ENCODE measurements around the gene PSMA4. TPM values are rescaled to one million over a fixed set of nuclear protein-coding genes. Genes with fewer than 3 reads are reported as not detected.
"Not testable (repeated sequence)": the region's sequence is repeated elsewhere in the genome, so short reads cannot be mapped to it uniquely, and the experiment has no call there.

PSMA4 gene
- total RNA-seq, 2 experiments from 2014 or later, result 238 to 248 TPM

DNA sequence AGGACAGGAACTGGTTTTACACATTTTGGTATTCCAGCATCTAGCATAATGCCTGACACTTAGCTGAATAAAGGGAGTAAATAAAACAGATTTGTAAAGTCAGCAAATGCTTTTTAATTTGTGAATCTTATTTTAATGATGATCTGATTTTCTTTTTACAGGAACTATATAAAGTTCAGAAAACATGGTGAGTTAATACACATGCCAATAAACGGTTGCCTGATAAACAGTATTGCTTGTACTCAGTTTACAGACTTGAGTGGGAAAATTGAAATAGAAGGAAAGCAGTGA, 1.4 kb downstream of the PSMA4 start:
- CTCF ChIA-PET, result interaction anchor here (1.7 kb wide), 1 partner anchor 103 kb away, joined by 3 read pairs; the partner anchor contains the start of gene IREB2
- POLR2A ChIA-PET, result interaction anchor here (0.7 to 1.3 kb wide), 2 partner anchors 10 to 15 kb away, joined by 3 to 4 read pairs; no protein-coding TSS in a partner anchor

GRCh38 chr15:78542647-78543046, 2.4 kb downstream of the PSMA4 start:
- ChIA-PET CTCF (interaction anchor here (1.2 to 1.7 kb wide), 2 partner anchors 23 to 104 kb away, joined by 3 read pairs; partner anchors contain the start of genes CHRNA5 and IREB2), POLR2A (interaction anchor here (0.7 kb wide), 1 partner anchor 243 kb away, joined by 3 read pairs; the partner anchor contains the start of gene SKIC8)

- POLR2A ChIA-PET, result no interaction called here
- CTCF ChIA-PET, result interaction anchor here (1.0 kb wide), 1 partner anchor 16 kb away, joined by 3 read pairs; no protein-coding TSS in a partner anchor
Measured at GRCh38 chr15:78550194-78550593, 9.9 kb downstream of the PSMA4 start.

- CTCF ChIA-PET, result interaction anchor here (1.0 kb wide), 1 partner anchor 15 kb away, joined by 3 read pairs; no protein-coding TSS in a partner anchor
Measured at GRCh38 chr15:78550815-78551214, 10.6 kb downstream of the PSMA4 start.

GRCh38 chr15:78551902-78552301, 11.7 kb downstream of the PSMA4 start:
- CTCF ChIA-PET, result no interaction called here
- POLR2A ChIA-PET, result interaction anchor here (1.1 kb wide), 1 partner anchor 11 kb away, joined by 4 read pairs; no protein-coding TSS in a partner anchor

More at GRCh38 chr15:78550815-78551214, 10.6 kb downstream of the PSMA4 start:
- POLR2A ChIA-PET, result no interaction called here

- ChIA-PET POLR2A (interaction anchor here (0.6 to 1.1 kb wide), 2 partner anchors 11 to 72 kb away, joined by 4 to 9 read pairs; no protein-coding TSS in a partner anchor), CTCF (no interaction called here)
Measured at GRCh38 chr15:78552597-78552996, 12.4 kb downstream of the PSMA4 start.

DNA sequence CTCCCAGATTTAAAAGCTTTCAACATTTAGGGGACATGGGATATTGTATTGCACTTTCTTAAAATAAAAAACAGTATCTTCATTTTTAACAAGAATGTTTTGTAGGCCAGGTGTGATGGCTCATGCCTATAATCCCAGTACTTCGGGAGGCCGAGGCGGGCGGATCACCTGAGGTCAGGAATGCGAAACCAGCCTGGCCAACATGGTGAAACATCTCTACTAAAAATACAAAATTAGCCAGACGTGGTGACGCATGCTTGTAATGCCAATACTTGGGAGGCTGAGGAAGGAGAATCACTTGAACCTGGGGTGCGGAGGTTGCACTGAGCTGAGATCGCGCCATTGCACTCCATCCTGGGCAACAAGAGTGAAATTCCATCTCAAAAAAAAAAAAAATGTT, 20.0 kb downstream of the PSMA4 start:
- CTCF ChIA-PET, POLR2A ChIA-PET: not testable (repeated sequence)

- CTCF ChIA-PET, result no interaction called here
- POLR2A ChIA-PET, result no interaction called here
Measured at GRCh38 chr15:78561490-78561889, 21.2 kb downstream of the PSMA4 start.

DNA sequence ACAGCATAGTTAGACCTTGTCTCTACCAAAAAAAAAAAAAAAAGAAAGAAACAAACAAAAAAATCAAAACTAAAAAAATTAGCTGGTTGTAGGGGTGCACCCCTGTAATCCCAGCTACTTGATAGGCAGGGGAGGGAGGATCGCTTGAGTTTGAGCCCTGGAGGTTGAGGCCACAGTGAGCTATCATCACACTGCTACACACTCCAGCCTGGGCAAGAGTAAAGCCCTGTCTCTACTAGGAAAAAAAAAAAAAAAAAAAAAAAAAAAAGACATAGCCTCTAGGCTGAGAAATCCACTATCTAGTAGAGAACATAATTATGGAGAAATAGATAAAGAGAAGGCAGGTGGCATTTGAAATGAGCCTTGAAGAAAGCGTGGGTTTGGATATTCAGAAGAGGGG, 22.8 kb downstream of the PSMA4 start:
- POLR2A ChIA-PET, result interaction anchor here (0.7 kb wide), 1 partner anchor 17 kb away, joined by 9 read pairs; no protein-coding TSS in a partner anchor

DNA sequence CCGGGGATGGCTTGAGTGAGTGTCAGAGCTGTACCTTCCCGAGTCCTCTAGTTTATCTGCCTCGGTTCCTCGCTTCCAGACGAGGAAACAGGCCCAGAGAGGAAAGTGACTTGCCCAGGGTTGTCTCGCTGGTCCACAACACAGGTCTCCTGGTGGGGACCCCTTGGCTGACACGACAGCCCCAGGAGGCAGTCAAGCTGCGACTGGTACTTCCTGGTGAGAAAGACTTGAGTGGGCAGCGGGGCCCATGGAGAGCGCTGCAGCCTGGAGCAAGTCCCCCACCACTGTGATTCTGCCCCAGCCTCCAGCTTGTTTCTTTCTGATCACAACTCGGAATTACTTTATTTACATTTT, 24.5 kb downstream of the PSMA4 start:
- ChIA-PET POLR2A (interaction anchor here (0.8 to 2.0 kb wide), 2 partner anchors 24 to 25 kb away, joined by 3 to 9 read pairs; partner anchors contain the start of gene PSMA4), CTCF (interaction anchor here (1.2 kb wide), 1 partner anchor 18 kb away, joined by 3 read pairs; no protein-coding TSS in a partner anchor)

More for the DNA sequence above, 22.8 kb downstream of the PSMA4 start:
- CTCF ChIA-PET, result no interaction called here

DNA sequence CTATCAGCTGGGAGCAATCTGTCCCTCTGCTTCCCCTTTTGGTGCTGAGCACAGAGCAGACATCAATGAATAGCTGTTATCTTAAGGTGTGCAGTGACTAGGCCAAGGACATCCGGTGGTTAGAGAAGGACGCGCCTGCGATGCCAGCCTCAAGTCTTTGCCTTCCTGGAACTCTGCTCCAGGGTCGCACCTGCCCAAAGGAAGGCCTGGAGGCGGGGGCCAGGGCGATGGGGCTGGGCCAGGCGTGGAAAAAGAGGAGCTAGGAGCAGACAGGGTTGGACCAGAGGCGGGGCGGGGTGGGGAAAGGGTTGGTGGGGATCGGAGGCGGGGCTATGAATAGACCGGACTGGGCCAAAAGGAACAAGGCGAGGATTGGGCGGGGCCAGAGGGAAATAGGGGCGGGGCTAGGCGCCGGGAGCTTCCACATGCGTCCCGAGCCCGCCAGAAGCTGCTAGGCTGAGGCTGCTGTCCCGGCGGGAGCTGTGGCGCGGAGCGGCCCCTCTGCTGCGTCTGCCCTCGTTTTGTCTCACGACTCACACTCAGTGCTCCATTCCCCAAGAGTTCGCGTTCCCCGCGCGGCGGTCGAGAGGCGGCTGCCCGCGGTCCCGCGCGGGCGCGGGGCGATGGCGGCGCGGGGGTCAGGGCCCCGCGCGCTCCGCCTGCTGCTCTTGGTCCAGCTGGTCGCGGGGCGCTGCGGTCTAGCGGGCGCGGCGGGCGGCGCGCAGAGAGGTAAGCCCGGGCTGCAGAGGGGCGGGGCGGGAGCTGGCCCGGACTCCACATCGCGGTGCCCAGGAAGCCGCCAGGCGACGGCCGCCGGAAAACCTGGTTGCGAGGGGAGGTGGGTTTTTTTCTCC, 25.1 kb downstream of the PSMA4 start, which contains the start of gene CHRNA5:
Gene CHRNA5, plus strand, starts transcription at position 424 of the 854 bp plus-strand sequence. Its CDS starts 200 bp downstream, at position 624.
- CTCF ChIA-PET, result interaction anchor here (0.6 to 1.2 kb wide), 4 partner anchors 15 to 308 kb away, joined by 3 to 4 read pairs (median 3); no protein-coding TSS in a partner anchor
- POLR2A ChIA-PET, result interaction anchor here (0.6 to 2.0 kb wide), 3 partner anchors 25 to 131 kb away, joined by 3 to 9 read pairs (median 3); partner anchors contain the start of gene PSMA4

DNA sequence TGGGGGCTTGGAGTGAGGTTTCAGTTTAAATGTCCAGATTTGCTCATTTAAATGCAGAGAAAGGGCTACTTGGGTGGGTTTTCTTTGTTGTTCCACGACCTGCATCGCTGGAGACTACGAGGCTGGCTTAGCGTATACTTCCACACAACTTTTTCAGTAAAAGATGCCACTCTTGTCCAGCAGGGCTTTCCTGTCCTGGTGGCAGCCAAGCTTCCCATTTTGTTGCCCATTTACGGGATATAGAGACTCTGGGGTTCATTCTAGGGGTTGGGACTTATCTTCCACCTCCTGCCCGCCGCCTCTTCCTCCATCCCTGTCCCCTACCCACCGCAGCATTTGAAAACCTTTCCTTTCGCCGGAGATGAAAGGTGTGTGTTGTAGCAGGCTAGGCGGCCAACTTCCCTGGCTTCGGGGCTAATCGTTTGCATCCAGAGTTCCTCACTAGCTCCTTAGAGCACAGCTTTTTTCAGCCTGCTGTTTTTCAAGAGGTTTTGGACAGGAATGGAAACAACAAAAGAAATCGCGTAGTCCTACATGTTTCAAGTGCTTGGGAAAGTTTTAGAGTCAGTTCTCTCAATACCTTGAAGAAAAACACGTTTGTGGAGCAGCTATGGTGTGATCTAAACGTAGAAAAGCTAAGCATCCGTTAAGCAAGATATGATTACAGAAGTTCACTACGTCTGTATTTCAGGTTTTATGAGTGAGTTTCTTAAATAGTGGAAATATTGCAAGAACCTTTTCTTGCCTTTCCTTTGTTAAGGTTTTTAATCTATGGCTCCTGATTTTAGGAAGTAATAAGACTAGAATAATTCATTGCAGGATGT, 25.9 kb downstream of the PSMA4 start:
- ChIA-PET CTCF (interaction anchor here (0.6 to 1.0 kb wide), 3 partner anchors 16 to 307 kb away, joined by 3 to 4 read pairs (median 3); no protein-coding TSS in a partner anchor), POLR2A (interaction anchor here (0.6 to 2.0 kb wide), 3 partner anchors 18 to 132 kb away, joined by 3 to 9 read pairs (median 5); partner anchors contain the start of gene PSMA4)

DNA sequence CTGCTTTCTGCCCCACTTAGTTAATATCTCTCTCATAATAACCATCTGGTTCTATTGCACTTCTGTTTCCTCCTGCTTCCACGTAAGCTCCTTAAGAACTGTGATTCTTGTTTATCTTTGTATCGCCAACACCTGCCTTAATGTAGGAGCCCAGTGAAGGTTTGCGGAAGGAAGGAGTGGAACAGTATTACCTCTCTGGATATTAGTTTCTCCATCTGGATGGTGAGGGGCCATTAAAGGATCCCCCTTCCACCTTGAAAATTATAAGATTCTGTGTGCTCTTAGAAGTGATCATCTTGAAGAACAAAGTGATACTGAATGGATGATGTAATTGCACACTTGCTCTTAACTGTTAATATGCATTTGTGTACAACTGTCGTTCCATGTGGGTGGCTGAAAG, 27.3 kb downstream of the PSMA4 start:
- POLR2A ChIA-PET, result no interaction called here
- CTCF ChIA-PET, result no interaction called here

- POLR2A ChIA-PET, result no interaction called here
- CTCF ChIA-PET, result interaction anchor here (0.7 kb wide), 1 partner anchor 132 kb away, joined by 3 read pairs; no protein-coding TSS in a partner anchor
Measured at GRCh38 chr15:78570710-78571109, 30.5 kb downstream of the PSMA4 start.

- POLR2A ChIA-PET, result no interaction called here
- CTCF ChIA-PET, result interaction anchor here (0.7 kb wide), 1 partner anchor 132 kb away, joined by 3 read pairs; no protein-coding TSS in a partner anchor
Measured at GRCh38 chr15:78571382-78571781, 31.1 kb downstream of the PSMA4 start.

- ChIA-PET POLR2A (no interaction called here), CTCF (no interaction called here)
Measured at GRCh38 chr15:78573416-78573815, 33.2 kb downstream of the PSMA4 start.

GRCh38 chr15:78574944-78575343, 34.7 kb downstream of the PSMA4 start:
- POLR2A ChIA-PET, result interaction anchor here (0.7 kb wide), 1 partner anchor 261 kb away, joined by 6 read pairs; no protein-coding TSS in a partner anchor
- CTCF ChIA-PET, result no interaction called here

DNA sequence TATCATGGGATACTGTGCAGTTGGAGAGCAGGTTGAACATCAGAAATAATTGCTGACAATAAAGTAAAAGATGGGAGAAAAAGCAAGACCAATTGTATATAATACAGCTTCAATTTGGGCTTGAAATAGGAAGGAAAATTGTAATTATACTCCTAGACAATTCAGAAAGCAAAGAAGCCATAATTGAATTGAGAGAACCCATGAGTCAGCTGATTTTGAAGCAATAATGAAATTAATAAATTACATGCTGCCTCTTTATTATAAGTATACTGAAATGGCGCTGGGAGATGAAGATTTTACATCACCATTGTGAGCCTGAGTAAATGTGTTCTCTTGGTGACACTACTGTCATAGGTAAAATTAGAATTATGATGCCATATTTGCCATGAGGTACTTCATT, 57.3 kb downstream of the PSMA4 start:
- CTCF ChIA-PET, result no interaction called here
- POLR2A ChIA-PET, result no interaction called here

- ChIA-PET POLR2A (no interaction called here), CTCF (no interaction called here)
Measured at GRCh38 chr15:78598348-78598747, 58.1 kb downstream of the PSMA4 start.
